Stimulated activated CD8-positive, alpha-beta memory T cell treated with anti-CD3 and anti-CD28 coated beads, Interleukin-7, amount 100 ng/mL, for 4 hours (primary cell): ENCODE results near the gene ATP5PB.
A peak's percentile ranks its signal among the peaks of the same experiment; 100 is the strongest.

Source experiments
- DNase-seq, 2 donors: peaks; one replicate each; pipeline ENCODE4 v3.0.0-alpha.2; 2020; ENCODE audit warnings: low read depth in 2 of 2

The ATP5PB gene

GRCh38 chr1:111448918-111449702 lies at the start of gene ATP5PB, which contains the start of gene WDR77:
TSS of gene ATP5PB (plus strand) at chr1:111449464. CDS start at chr1:111449542, 78 bp downstream.
TSS of gene WDR77 (minus strand) at chr1:111449256. CDS start at chr1:111449169, 87 bp downstream.
- DNase-seq, result peak; percentile 84 to 90

GRCh38 chr1:111399792-111400610 lies 49.3 kb upstream of the ATP5PB start:
- DNase-seq, result no peak

GRCh38 chr1:111402083-111402482 lies 47.2 kb upstream of the ATP5PB start:
- DNase-seq, result no peak

- no peak for DNase-seq
These were observed 44.7 kb upstream of the ATP5PB start for GRCh38 chr1:111404588-111404987.

- peak in 1 of 2 donors; percentile 4 for DNase-seq
These were observed 42.9 kb upstream of the ATP5PB start for GRCh38 chr1:111406321-111406768.

GRCh38 chr1:111407301-111407700 lies 42.0 kb upstream of the ATP5PB start:
- no peak for DNase-seq

- no peak for DNase-seq
These were observed 36.4 kb upstream of the ATP5PB start for GRCh38 chr1:111412839-111413238.

- DNase-seq, result no peak
These were observed 34.5 kb upstream of the ATP5PB start for GRCh38 chr1:111414756-111415155.

- DNase-seq, result no peak
These were observed 33.8 kb upstream of the ATP5PB start for GRCh38 chr1:111415461-111415860.

- DNase-seq, result no peak
These were observed 31.5 kb upstream of the ATP5PB start for GRCh38 chr1:111417755-111418154.

GRCh38 chr1:111419037-111419436 lies 30.2 kb upstream of the ATP5PB start:
- no peak for DNase-seq

- no peak for DNase-seq
These were observed 28.9 kb upstream of the ATP5PB start for GRCh38 chr1:111420377-111420776.

GRCh38 chr1:111422546-111423391 lies 26.5 kb upstream of the ATP5PB start:
- no peak for DNase-seq

GRCh38 chr1:111424281-111424680 lies 25.0 kb upstream of the ATP5PB start:
- DNase-seq, result no peak

- DNase-seq, result no peak
These were observed 12.5 kb upstream of the ATP5PB start for GRCh38 chr1:111436726-111437125.

GRCh38 chr1:111439461-111440351 lies 9.6 kb upstream of the ATP5PB start:
- DNase-seq, result no peak

- peak; percentile 33 to 48 for DNase-seq
These were observed 7.6 kb upstream of the ATP5PB start for GRCh38 chr1:111441573-111442192.

GRCh38 chr1:111442457-111442856 lies 6.8 kb upstream of the ATP5PB start:
- no peak for DNase-seq

GRCh38 chr1:111444031-111444430 lies 5.2 kb upstream of the ATP5PB start:
- no peak for DNase-seq

GRCh38 chr1:111446546-111446945 lies 2.7 kb upstream of the ATP5PB start:
- no peak for DNase-seq
